Measurements from ENCODE around the gene CLEC4F.

CLEC4F gene

DNA sequence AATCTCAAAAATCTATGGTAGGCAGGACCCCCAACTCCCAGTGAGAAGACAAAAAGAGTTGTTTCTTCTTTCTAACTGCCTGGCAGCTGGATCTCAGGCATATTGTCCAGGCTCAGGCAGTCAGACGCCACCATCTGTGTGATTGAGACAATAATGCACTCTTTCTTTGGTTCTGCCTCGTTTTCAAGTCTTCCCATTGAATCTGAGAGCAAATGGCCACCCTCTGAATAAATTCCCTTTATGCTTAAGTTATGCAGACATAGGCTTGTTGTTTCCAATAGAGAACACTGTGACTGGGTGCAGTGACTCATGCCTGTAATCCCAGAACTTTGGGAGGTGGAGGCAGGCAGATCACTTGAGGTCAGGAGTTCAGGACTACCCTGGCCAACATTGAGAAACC is 30.5 kb upstream of the CLEC4F start:
- no peak for TF ChIP-seq CTCF (IDR thresholded peaks at IDR 0.05; ENCODE audit: low read length, missing control alignments)
- no peak overlapping the region for H3K4me3 ChIP-seq (replicated peaks; ENCODE audit: low read depth, low read length)
- DNase-seq (ENCODE audit: low read depth): no peak

DNA sequence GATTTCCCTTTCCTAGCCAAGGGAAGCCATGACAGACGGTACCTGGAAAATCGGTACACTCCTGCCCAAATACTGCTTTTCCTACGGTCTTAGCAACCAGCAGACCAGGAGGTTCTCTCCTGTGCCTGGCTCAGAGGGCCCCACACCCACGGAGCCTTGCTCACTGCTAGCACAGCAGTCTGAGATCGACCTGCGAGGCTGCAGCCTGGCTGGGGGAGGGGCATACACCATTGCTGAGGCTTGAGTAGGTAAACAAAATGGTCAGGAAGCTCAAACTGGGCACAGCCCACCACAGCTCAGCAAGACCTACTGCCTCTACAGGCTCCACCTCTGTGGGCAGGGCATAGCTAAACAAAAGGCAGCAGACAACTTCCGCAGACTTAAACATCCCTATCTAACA is 22.0 kb upstream of the CLEC4F start:
- TF ChIP-seq CTCF (IDR thresholded peaks at IDR 0.05; ENCODE audit: low read length, missing control alignments): no peak
- no peak for DNase-seq (ENCODE audit: low read depth)
- no peak overlapping the region for H3K4me3 ChIP-seq (replicated peaks; ENCODE audit: low read depth, low read length)

DNA sequence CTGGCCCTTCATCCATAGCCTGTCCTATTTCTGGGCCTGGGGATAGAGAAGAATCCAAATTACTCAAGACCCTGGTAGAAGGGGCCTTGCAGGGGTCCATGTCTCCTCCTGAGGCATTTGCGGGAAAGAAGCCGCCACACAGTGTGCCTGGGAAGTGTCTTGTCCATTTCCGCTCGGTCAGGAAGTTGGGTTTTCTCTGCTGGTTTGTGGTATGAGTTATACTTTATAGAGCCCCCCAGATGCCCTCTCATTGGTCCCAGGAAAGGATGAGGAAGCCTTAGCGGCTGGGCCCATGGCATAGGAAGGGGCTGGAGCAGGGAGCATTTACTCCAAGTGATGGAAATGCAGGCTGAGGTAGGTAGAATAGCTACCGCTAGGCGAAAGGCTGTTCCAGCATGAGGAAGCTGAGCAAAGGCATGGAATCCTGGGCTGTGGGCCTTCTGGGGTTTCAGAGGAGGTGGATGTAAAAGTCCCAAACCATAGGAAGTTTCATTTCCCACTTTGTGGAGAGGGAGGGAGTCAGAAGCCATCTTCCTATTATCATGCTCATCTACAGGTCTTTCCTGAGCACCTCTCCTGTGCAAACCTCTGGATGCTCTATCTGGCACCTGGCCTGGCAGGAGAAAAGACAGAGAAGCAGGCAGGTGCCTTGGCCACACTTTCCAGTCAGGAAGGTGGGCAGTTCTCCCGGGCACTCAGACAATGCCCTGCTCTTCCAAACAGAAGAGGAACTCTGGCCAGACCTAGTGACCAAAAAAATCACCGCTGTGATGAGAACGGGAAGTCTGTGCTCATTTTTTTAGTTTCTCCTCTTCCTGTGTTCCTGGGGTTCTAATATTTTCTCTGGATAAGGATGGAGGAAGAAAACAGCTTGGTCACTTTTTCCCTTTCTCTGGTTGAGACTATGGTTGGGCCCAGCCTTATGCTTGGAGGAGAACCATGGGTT is 17.9 kb upstream of the CLEC4F start:
- DNase-seq (ENCODE audit: low read depth): no peak
- no peak overlapping the region for H3K4me3 ChIP-seq (replicated peaks; ENCODE audit: low read depth, low read length)
- no peak for TF ChIP-seq CTCF (IDR thresholded peaks at IDR 0.05; ENCODE audit: low read length, missing control alignments)

DNA sequence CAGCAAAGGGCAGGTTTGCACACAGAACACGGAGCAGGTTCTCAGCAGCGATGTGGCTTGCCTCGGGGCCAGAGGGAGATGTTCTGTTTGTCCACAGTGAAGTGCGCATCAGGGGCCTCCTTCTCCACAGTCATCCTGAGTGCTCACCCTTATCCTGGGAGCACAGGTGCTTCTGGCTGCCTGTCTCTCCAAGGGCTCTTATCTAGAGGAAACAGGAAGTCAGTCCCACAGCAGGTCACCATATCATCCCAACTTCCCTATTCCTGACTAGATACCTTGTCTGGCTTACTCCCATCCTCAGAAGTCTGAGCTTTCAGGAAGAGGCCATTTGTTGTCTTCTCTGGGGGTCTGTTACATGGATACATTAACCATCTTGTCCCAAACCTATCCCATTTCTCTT is 15.2 kb upstream of the CLEC4F start, which contains the start of gene CD207:
Gene CD207, minus strand, starts transcription at position 174 of the 400 bp plus-strand sequence. Its CDS starts 40 bp downstream, at position 134.
- DNase-seq (ENCODE audit: low read depth): no peak
- H3K4me3 ChIP-seq (replicated peaks; ENCODE audit: low read depth, low read length): no peak within 1 kb of the TSS
- no peak for TF ChIP-seq CTCF (IDR thresholded peaks at IDR 0.05; ENCODE audit: low read length, missing control alignments)

DNA sequence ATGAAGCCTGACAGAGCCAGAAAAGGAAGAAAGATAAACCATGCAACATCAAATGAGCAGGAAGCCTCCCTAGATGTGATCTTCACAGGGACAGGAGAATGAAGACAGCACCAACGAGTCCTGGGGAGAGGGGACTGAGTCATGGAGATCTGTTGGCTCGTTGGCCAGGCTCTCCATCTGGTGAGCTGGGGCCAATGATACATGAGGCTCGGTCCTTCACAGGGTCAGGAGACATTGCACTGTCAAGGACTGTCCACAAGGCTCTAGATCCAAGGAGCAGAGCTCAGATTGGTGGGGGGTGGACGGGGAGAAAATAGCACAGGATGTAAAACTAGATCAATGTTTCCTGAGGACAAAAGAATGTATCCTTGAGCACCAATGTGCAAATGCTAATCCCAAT is 14.5 kb upstream of the CLEC4F start:
- H3K4me3 ChIP-seq (replicated peaks; ENCODE audit: low read depth, low read length): no peak overlapping the region
- no peak for DNase-seq (ENCODE audit: low read depth)
- no peak for TF ChIP-seq CTCF (IDR thresholded peaks at IDR 0.05; ENCODE audit: low read length, missing control alignments)

DNA sequence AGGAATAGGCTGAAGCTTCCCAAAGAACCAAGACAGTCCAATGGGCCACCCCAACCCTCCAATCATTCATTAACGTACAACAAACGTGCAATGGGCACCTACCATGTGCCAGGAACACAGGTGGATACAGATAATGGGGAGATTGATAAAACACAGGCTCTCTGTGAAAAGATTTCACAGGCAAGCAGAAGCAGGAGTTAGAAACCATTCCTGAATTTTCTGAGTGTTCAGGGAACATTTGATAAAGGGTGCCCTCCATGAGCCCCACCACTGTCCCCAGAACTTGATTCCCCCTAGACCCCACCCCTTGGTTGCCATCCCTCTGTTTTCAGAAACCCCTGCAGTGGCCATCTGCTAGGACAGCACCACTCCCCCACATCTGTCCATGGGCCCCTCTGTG is 13.7 kb upstream of the CLEC4F start:
- no peak overlapping the region for H3K4me3 ChIP-seq (replicated peaks; ENCODE audit: low read depth, low read length)
- no peak for DNase-seq (ENCODE audit: low read depth)
- TF ChIP-seq CTCF (IDR thresholded peaks at IDR 0.05; ENCODE audit: low read length, missing control alignments): no peak

DNA sequence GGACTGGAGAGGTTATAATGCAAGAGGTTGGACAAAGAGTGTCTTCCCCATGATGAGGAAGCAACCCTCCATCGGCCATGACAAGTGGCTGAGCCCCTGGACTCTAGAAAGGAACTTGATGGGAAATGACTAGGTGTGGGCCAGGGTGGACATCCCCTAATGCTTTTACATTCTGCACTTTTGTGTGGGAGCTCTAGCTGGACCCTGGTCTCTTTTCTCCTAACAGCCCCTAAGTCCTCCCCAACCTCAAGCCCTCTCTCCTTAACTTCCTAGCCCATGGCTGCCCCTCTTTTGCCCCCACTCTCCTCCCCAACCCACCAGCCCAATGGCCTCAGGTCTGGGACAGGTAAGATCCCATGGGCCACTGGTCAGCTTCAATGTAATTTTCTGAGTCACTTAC is 12.8 kb upstream of the CLEC4F start:
- H3K4me3 ChIP-seq (replicated peaks; ENCODE audit: low read depth, low read length): no peak overlapping the region
- no peak for DNase-seq (ENCODE audit: low read depth)
- TF ChIP-seq CTCF (IDR thresholded peaks at IDR 0.05; ENCODE audit: low read length, missing control alignments): no peak

All from fibroblast of pulmonary artery (primary cell).